22Rv1 (cell line): Measurements from ENCODE around the gene MAPK11.
A peak's percentile ranks its signal among the peaks of the same experiment; 100 is the strongest.

Source experiments
- H3K27ac ChIP-seq: fragments of 450-650 bp; 2 replicates; pipeline ENCODE4 v1.5.1; 2017
- ZFX ChIP-seq: fragments of 450-650 bp; IDR thresholded peaks from 2 replicates; pipeline ENCODE4 v1.6.1; 2017; ENCODE audit warnings: antibody characterized with exemption, borderline replicate concordance
- TF ChIP-seq, protein P1 (sequence below): fragments of 450-650 bp; IDR thresholded peaks from 2 replicates; pipeline ENCODE4 v1.5.1; 2017; ENCODE audit warnings: mild to moderate bottlenecking

MAPK11 gene

DNA sequence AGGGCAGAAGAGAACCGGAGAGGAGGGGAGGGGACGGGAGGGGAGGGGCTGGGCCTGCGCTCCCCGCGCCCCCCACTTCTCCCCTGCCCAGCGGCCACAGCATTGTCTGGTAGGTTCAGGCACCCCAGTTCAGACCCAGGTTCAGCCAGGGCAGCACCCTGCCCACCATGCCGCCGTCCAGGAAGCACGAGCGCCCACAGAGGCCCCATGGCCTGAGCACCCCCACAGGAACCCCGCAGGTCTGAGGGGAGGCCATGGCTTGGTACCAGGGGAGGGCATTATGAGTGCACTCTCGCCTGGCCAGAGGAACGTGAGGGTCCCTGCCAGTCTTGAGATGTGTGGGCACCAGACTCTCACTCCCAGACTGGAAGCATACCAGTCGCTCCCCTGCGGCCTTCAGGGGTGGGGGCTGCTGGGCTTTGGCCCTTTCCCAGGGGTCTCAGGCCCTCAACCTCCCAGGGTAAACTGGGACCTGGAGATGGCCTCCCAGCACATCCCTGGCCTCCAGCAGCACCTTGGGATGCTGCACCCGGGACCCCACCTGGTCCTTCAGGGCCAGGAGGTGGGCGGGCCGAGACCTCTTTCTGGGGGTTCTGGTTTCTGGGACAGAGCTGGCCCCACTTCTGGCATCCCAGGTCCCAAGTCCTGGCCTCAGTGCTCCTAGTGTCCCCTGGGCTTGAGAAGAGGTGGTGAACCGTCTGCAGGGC lies 37.9 kb upstream of the MAPK11 start:
- H3K27ac ChIP-seq, result peak overlapping the region; percentile 60
- TF ChIP-seq, protein P1, sequence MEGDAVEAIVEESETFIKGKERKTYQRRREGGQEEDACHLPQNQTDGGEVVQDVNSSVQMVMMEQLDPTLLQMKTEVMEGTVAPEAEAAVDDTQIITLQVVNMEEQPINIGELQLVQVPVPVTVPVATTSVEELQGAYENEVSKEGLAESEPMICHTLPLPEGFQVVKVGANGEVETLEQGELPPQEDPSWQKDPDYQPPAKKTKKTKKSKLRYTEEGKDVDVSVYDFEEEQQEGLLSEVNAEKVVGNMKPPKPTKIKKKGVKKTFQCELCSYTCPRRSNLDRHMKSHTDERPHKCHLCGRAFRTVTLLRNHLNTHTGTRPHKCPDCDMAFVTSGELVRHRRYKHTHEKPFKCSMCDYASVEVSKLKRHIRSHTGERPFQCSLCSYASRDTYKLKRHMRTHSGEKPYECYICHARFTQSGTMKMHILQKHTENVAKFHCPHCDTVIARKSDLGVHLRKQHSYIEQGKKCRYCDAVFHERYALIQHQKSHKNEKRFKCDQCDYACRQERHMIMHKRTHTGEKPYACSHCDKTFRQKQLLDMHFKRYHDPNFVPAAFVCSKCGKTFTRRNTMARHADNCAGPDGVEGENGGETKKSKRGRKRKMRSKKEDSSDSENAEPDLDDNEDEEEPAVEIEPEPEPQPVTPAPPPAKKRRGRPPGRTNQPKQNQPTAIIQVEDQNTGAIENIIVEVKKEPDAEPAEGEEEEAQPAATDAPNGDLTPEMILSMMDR, result no peak
- TF ChIP-seq ZFX, result no peak

DNA sequence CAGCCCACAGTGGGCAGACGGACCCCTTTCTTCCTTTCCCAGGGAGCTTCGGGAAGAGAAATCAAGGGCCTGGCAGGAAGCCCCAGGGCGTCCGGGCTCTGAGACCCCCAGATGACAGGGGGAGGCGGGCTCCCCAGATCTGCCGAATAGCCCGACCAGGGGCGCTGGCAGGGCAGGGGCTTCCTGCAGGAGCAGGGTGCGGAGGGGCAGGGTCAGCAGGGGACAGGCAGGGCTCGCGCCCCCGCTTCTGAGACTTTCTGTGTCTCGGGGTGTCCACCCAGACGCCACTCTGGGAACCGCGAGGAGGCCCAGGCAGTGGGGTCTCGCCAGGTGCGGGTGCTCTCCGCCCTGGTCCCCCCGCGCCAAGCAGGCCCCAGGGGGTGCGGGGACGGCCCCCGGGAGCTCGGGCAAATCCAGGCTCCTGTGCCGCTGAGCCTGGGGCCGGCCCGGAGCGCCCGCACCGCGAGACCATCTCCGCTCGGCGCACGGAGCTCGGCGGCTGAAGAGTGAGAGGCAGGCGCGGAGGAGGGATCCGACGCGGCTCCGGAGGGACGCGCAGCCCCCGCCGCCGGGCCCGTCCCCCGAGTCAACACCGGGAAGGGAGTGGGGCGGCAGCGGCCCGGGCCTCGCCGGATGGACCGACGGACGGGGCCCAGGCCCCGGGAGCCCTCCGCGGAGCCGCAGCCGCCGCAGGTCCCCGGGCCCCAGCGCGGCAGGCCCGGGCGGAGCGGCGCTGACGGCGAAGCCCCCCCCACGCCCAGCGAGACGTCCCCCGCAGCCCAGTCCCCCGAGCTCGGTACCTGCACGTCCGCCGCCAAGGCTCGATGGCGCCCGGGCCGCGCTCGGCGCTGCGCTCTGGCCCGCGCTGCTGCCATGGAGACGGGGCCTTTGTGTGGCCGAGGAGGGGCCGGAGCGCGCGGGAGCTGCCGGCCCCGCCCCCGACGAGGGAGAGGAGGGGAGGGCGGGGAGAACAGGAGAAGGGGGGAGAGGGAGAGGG lies 36.9 kb upstream of the MAPK11 start, which contains the start of gene PLXNB2:
TSS of gene PLXNB2 (minus strand) at position 894 of the 997 bp plus-strand sequence. CDS start 17,062 bp downstream, outside the sequence.
- peak within 1 kb of the TSS; percentile 95 for H3K27ac ChIP-seq
- TF ChIP-seq, protein P1, result no peak
- TF ChIP-seq ZFX, result no peak

DNA sequence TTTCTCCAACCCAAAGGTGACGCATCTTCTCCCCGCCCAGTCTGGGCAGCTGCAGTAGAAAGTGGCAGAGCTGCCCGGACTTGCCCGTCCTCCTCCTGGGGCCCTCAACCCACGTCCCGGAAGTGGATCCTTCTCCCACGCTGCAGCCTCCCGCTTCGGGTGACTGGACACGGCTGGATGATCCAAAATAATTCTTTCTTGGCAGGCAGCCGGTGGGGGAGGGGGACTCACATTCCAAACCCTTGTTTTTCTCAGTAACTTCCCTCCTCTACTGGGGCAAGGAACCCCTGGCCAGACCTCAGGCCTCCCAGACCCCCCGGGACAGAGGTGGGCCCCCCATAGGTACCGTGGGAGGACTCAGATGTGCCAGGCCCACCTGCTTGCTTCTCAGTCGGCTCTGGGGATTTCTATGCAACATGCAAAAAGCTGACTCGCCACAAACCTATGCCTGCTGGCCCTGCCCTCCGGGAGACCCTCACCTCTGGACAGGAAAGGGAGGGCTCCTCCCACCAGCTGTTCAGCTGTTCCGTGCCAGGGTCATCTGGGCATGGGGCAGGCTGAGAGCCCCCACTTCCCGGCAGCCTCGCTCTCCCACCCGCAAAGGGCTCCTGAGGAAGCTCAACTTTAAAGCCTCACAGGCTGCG lies 35.9 kb upstream of the MAPK11 start:
- H3K27ac ChIP-seq, result peak overlapping the region; percentile 95

DNA sequence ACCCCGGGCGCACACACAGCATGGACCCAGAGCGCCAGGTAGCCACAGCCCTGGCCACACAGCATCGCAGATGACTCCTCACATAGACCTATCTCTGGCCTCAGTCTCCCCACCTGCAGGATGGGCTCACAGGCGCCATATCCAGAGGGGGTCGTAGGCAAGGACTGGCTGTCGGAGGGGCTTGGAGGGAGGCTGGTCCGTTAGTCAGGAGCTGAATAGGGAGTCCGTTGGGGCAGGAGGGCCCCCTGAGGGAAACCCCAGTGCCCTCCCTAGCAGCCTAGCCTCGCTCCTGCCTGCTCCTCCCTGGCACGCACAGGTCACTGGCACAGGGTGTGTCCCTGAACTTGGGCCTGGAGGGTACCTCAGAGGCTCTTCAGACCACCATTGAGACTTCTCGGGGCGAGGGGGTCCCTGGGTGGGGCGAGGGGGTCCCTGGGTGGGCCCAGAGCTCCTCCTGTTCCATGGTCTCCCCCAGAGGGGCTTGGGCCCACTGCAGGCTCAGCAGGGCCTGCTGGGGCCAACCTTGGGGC lies 35.3 kb upstream of the MAPK11 start:
- peak overlapping the region; percentile 95 for H3K27ac ChIP-seq
- TF ChIP-seq, protein P1, result no peak

More for the DNA sequence above, 35.9 kb upstream of the MAPK11 start:
- no peak for TF ChIP-seq ZFX
- TF ChIP-seq, protein P1, result no peak

DNA sequence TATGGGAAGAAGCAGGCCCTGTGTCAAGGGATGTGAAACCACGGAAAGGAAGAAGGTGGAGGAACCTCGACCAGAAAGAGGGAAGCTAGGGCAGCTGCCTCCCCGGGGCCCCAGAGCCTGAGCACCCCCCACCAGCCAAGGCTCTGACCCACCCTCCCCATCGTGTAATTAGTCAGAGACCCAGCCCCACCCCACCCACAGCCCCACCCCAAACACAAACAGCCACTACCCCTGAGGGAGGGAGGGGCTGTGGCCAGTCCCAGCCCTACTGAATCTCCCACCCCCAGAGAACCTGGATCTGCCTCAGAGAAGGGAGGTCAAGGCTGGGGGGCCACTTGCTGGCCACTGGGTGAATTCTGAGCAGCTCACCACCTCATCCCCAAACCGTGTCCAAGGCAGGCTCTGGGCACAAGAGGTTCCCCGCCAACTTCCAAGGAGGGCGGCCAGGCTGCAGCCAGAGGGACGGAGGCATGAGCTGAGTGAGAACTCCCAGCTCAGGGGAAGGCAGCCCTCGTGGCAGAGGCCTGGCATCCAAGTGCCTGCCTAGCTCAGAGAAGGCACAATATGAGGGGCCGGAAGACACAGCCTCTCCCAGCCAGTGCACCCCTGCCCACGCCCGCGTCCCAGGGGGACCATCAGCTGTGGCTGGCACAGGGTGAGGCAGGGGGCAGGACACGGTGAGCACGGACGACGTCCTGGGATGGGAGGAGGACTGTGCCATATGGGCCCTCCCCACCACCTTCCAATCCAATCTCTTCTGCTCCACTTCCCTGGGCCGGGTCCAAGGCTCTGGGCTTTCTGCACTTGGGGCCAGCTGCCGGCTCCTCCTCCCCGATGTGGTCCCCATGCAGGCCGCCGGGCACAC lies 34.6 kb upstream of the MAPK11 start:
- TF ChIP-seq, protein P1, result no peak
- TF ChIP-seq ZFX, result no peak
- H3K27ac ChIP-seq, result peak overlapping the region; percentile 95

DNA sequence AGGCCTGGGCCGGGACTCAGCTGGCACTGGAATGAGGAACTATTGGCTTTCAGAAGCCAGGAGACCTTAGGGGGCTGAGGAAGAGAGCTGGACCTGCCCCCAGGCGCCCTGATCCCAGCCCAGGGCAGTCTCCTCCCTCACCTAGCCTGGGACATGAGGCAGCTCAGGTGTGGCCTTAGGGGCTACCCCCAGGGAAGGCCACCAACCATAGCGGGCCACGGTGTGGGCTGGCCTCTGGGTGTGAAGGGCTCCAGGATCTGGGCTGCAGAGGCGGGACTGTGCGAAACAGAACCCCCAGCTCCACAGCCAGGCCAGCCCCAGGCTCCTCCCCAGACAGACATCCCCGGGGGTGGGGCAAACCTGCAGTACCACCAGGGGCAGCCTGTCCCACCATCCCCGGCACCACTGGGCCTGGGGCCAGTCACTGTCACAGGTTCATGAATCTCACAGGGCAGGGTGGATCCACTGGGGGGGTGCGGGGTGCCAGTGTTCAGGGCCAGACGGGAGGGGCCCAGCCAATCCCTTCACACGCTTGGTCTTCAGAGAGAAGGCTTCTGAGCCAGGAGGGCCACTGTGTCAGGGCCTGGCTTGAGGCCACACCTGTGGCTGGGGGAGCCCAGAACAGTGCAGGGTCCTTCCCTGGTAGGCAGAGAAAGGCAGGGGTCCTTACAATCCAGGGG lies 33.8 kb upstream of the MAPK11 start:
- peak overlapping the region; percentile 95 for H3K27ac ChIP-seq
- TF ChIP-seq, protein P1, result no peak
- TF ChIP-seq ZFX, result no peak
